Loucy (cell line): Measurements from ENCODE around the gene MARVELD1.
"Not testable (repeated sequence)": the region's sequence is repeated elsewhere in the genome, so short reads cannot be mapped to it uniquely, and the experiment has no call there.

Experiments
- H2AFZ ChIP-seq: fragments of 200-600 bp; sonication (generic); 2 replicates; pipeline ENCODE4 v1.6.0; 2016; ENCODE audit warnings: antibody characterized with exemption, mild to moderate bottlenecking, low read length, moderate library complexity
- H3F3A ChIP-seq: fragments of 200-600 bp; 2 replicates; pipeline ENCODE4 v1.6.0; 2016; ENCODE audit warnings: antibody characterized with exemption, low read depth, mild to moderate bottlenecking
- H3K27me3 ChIP-seq: fragments of 200-600 bp; sonication (generic); 2 replicates; pipeline ENCODE4 v1.6.1; 2014; ENCODE audit warnings: low read length, mild to moderate bottlenecking; ENCODE audit not compliant: insufficient read depth, poor library complexity, severe bottlenecking
- H3K36me3 ChIP-seq: fragments of 200-600 bp; sonication (generic); 2 replicates; pipeline ENCODE4 v1.6.1; 2016; ENCODE audit warnings: low read length; ENCODE audit not compliant: insufficient read depth
- H3K4me1 ChIP-seq: fragments of 200-600 bp; sonication (generic); 2 replicates; pipeline ENCODE4 v1.5.1; 2014; ENCODE audit warnings: low read length, mild to moderate bottlenecking; ENCODE audit not compliant: insufficient read depth, poor library complexity, severe bottlenecking
- H3K4me2 ChIP-seq: fragments of 200-600 bp; sonication (generic); 2 replicates; pipeline ENCODE4 v1.6.0; 2014; ENCODE audit warnings: antibody characterized with exemption, low read length, low read depth, mild to moderate bottlenecking; ENCODE audit not compliant: poor library complexity, severe bottlenecking
- H3K4me3 ChIP-seq: fragments of 200-600 bp; sonication (generic); 2 replicates; pipeline ENCODE4 v1.5.1; 2014; ENCODE audit warnings: low read length, mild to moderate bottlenecking, mixed read lengths; ENCODE audit not compliant: poor library complexity, severe bottlenecking
- H3K79me2 ChIP-seq: fragments of 200-600 bp; sonication (generic); 2 replicates; pipeline ENCODE4 v1.6.1; 2014; ENCODE audit warnings: low read length; ENCODE audit not compliant: insufficient read depth
- H3K9ac ChIP-seq: fragments of 200-600 bp; sonication (generic); 2 replicates; pipeline ENCODE4 v1.6.0; 2014; ENCODE audit warnings: mild to moderate bottlenecking, low read depth, low read length, moderate library complexity; ENCODE audit not compliant: poor library complexity, severe bottlenecking
- H3K9me2 ChIP-seq: fragments of 200-600 bp; sonication (generic); replicated peaks from 2 replicates; pipeline ENCODE4 v1.6.1; 2016; ENCODE audit warnings: low read depth, low read length, mixed read lengths
- H3K9me3 ChIP-seq: fragments of 200-600 bp; sonication (generic); 2 replicates; pipeline ENCODE4 v1.6.1; 2014; ENCODE audit warnings: mild to moderate bottlenecking, antibody characterized with exemption, low read length, low read depth; ENCODE audit not compliant: insufficient read depth
- H4K20me1 ChIP-seq: fragments of 200-600 bp; sonication (generic); 2 replicates; pipeline ENCODE4 v1.6.0; 2014; ENCODE audit warnings: antibody characterized with exemption, low read length, mild to moderate bottlenecking; ENCODE audit not compliant: insufficient read depth, poor library complexity, severe bottlenecking
- EZH2phosphoT487 ChIP-seq: fragments of 200-600 bp; IDR thresholded peaks from 2 replicates; pipeline ENCODE4 v1.6.1; 2018; ENCODE audit warnings: antibody characterized with exemption, mild to moderate bottlenecking, moderate library complexity, borderline replicate concordance
- TF ChIP-seq, protein P1 (sequence below): fragments of 200-600 bp; sonication (generic); conservative IDR thresholded peaks from 2 replicates; pipeline ENCODE4 v1.5.1; 2014; ENCODE audit warnings: mild to moderate bottlenecking, antibody characterized with exemption, low read length

The MARVELD1 gene

DNA sequence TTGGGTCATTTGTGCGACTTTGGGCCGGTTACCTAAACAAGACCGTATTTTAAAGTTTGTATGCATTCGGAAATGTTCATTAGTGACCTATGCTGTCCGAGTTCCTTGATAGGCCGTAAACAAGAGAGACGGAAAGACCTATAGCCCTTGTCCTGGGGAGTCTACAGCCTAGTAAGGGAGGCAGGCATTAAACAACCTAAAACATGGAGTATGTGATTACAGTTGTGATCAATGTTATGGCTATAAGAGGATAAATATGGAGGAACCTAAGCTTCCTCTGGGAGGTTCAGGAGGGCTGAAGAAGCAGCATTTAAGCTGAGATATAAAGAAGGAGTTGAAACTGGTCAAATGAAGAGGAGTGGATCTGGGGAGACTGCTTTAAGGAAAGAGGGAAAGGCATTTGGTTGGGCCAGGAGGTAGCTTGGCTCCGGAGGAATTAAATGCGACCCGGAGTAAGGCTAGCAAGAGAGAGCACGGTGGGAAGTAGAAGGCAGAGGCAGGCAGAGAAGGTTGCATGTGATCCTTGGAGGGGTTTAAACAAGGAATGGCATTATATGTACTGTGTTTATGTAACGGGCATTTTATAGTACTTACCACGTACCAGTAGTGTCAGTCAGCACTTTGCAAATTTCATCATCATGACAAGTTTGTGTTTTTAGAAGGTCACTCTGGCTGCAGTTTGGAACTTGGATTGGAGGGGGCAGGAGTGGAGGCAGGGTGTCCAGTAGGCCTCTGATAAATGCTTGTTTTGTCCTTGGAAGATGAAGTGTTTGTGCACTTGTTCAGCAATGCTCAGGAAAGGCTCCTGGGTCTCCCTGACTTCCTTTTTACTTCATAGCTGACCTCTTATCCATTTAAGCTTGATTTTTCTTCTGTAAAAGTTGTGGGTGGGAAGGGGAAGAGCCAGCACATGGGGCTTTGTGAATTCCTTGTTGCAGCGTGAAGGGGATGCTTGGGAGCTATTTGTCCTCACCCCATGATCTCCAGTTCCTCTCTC lies 25.4 kb upstream of the MARVELD1 start:
- TF ChIP-seq, protein P1, sequence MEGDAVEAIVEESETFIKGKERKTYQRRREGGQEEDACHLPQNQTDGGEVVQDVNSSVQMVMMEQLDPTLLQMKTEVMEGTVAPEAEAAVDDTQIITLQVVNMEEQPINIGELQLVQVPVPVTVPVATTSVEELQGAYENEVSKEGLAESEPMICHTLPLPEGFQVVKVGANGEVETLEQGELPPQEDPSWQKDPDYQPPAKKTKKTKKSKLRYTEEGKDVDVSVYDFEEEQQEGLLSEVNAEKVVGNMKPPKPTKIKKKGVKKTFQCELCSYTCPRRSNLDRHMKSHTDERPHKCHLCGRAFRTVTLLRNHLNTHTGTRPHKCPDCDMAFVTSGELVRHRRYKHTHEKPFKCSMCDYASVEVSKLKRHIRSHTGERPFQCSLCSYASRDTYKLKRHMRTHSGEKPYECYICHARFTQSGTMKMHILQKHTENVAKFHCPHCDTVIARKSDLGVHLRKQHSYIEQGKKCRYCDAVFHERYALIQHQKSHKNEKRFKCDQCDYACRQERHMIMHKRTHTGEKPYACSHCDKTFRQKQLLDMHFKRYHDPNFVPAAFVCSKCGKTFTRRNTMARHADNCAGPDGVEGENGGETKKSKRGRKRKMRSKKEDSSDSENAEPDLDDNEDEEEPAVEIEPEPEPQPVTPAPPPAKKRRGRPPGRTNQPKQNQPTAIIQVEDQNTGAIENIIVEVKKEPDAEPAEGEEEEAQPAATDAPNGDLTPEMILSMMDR = no peak
- TF ChIP-seq EZH2phosphoT487 = no peak
- H3F3A ChIP-seq = no peaks in the 10 kb centered on the region
- H3K4me1 ChIP-seq = peaks cover 24% of the 10 kb centered on the region
- H3K4me3 ChIP-seq = peak overlapping the region; percentile 79
- H3K9me2 ChIP-seq = no peaks in the 10 kb centered on the region
- no peaks in the 10 kb centered on the region for H3K27me3 ChIP-seq
- peak overlapping the region; percentile 90 for H3K9ac ChIP-seq
- no peaks in the 10 kb centered on the region for H4K20me1 ChIP-seq
- no peaks in the 10 kb centered on the region for H3K36me3 ChIP-seq
- peak overlapping the region; percentile 80 for H2AFZ ChIP-seq
- no peaks in the 10 kb centered on the region for H3K9me3 ChIP-seq
- peak overlapping the region; percentile 95 for H3K4me2 ChIP-seq
- no peaks in the 10 kb centered on the region for H3K79me2 ChIP-seq

DNA sequence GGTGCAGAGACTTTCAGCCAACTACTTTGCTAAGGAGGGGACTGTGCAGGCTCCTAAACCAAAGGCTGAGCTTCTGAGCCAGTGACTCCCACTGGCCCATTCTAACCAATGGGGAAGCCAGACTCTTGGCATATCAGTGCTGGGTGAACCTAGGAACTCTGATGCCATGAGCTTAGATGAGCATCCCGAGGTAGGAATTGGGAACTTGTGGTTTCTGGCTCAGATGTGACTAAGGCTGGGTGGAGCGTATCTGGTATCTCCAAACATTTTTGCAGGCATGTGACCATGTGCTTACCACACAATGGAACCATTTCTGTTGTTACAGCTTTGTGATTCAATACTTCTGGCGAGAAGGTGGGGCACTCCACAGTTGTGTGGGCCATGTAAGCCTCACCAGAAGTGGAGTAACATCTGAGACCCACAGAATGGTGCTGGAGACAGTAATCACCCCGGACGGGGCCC lies 23.9 kb upstream of the MARVELD1 start:
- H3K79me2 ChIP-seq = no peaks in the 10 kb centered on the region
- H3K4me3 ChIP-seq = no peak overlapping the region
- peaks cover 15% of the 10 kb centered on the region for H3K4me1 ChIP-seq
- no peaks in the 10 kb centered on the region for H4K20me1 ChIP-seq
- no peak overlapping the region for H3K4me2 ChIP-seq
- no peaks in the 10 kb centered on the region for H3K9me2 ChIP-seq
- H2AFZ ChIP-seq = no peak overlapping the region
- H3K27me3 ChIP-seq = no peaks in the 10 kb centered on the region
- H3K9ac ChIP-seq = no peak overlapping the region
- no peak for TF ChIP-seq EZH2phosphoT487
- TF ChIP-seq, protein P1 = no peak
- H3K9me3 ChIP-seq = no peaks in the 10 kb centered on the region
- H3F3A ChIP-seq = no peaks in the 10 kb centered on the region
- H3K36me3 ChIP-seq = no peaks in the 10 kb centered on the region

DNA sequence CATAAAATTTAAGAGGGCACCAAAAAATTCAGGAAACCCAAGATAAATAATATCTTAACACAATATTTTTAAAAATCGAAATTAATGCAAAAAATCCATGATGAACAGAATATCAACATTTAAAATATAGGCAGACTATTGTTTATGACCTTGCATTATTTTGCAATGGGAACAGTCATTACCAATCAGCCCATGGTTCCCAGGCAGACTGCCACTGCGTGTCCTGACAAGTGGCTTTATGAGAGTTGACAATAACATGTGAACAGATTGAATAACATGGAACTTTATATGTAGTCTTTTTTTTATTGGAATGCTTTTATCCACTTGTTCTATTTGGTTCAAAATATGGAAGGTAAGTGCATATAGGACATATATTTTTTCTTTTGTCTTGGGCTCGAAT lies 23.4 kb upstream of the MARVELD1 start:
- no peak overlapping the region for H2AFZ ChIP-seq

DNA sequence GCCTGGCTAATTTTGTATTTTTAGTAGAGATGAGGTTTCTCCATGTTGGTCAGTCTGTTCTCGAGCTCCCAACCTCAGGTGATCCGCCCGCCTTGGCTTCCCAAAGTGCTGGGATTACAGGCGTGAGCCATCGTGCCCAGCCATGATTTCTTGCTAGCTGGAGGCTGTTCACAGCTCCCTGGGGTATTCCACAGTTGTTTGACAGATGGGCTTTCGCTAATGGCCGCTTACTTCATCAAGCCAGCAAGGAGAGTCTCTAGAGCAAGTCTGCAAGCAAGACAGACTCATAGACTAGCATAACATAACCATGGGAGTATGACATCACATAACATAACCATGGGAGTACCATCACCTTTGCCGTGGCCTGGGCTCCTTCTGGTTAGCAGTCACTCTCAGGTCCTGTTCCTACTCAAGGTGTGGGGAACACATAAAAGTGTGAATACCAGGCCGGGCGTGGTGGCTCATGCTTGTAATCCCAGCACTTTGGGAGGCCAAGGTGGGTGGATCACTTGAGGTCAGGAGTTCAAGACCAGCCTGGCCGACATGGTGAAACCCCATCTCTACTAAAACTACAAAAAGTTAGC lies 15.4 kb upstream of the MARVELD1 start:
- H3K36me3 ChIP-seq, H4K20me1 ChIP-seq, H3K79me2 ChIP-seq, H3K9me3 ChIP-seq, H3K27me3 ChIP-seq, H3K4me2 ChIP-seq, H2AFZ ChIP-seq, H3K9ac ChIP-seq, H3K4me1 ChIP-seq, H3K9me2 ChIP-seq, H3K4me3 ChIP-seq, H3F3A ChIP-seq: not testable (repeated sequence)

More for the DNA sequence above, 23.4 kb upstream of the MARVELD1 start:
- Histone ChIP-seq H3K9me3 (no peaks in the 10 kb centered on the region), H3K4me3 (no peak overlapping the region), H3K4me1 (peaks cover 15% of the 10 kb centered on the region), H3K9me2 (no peaks in the 10 kb centered on the region), H3K27me3 (no peaks in the 10 kb centered on the region), H4K20me1 (no peaks in the 10 kb centered on the region), H3F3A (no peaks in the 10 kb centered on the region), H3K9ac (no peak overlapping the region), H3K36me3 (no peaks in the 10 kb centered on the region), H3K4me2 (no peak overlapping the region), H3K79me2 (no peaks in the 10 kb centered on the region)
- TF ChIP-seq, protein P1 = no peak
- no peak for TF ChIP-seq EZH2phosphoT487
